SK-N-MC (cell line): ENCODE results near the gene RAC3.

ENCODE experiments used
- EZH2 ChIP-seq: fragments of 200-600 bp; sonication (generic); IDR thresholded peaks from one replicate; pipeline ENCODE4 v1.6.1; 2017; ENCODE audit warnings: antibody characterized with exemption
- POLR2AphosphoS5 ChIP-seq: IDR thresholded peaks from 2 replicates; pipeline ENCODE4 v1.6.1; 2012; ENCODE audit warnings: mild to moderate bottlenecking, low read depth, low read length, borderline replicate concordance

DNA sequence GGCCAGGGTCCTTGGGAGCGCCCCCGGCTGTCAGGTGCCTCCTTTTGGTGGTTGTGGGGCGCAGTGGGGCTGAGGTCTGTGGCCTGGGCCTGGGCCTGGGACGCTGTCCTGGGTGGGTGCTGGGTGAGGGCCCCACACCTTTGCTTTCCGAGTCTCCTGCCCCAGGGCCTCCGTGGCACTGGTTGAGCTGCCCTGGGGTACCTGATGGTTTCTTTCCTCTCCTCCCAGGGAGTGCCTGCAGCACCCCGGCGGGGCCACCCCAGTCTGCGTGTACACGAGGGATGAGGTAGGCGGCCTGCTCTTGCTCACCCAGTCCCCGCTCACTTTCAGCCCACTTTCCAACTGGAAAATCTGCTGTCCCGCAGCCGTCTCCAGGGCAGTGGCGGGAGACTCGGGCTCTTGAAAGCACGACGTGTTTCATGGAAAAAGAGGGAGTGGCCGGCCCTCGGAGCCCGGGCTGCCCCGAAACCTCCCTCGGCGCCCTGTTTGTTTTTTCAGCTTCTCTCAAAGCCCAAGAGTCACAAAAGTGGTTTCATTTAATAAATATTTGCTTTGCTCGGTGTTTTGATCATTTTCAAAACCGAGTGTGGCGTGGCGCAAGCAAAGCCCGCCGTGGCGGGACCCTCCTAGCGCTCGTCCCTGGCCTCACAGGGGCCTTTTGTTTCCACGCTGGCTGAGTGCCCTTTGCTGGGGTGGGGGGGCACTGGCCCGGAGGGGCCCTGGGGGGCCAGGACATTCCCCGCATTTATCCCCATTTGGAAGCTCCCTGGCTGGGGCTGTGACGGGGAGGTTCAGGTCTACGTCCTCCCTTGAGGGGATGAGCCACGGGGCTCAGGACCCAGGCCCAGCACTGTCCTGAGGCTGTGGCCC, 36.6 kb upstream of the RAC3 start:
- no peak for TF ChIP-seq EZH2
- no peak for TF ChIP-seq POLR2AphosphoS5
